ENCODE measurements around the gene MLXIP.

GRCh38 chr12:122128481-122128880 lies 49.9 kb downstream of the MLXIP start:
- TF ChIP-seq CTCF (IDR thresholded peaks at IDR 0.05; ENCODE audit: low read length) (no peak), EZH2 (optimal IDR thresholded peaks at IDR 0.05; ENCODE audit: low read depth, low read length) (no peak), EZH2phosphoT487 (IDR thresholded peaks at IDR 0.05; ENCODE audit: low read length) (no peak)

Measured in MM.1S (cell line).